ENCODE results near the gene PHYKPL.
A peak's percentile ranks its signal among the peaks of the same experiment; 100 is the strongest.

Gene PHYKPL

GRCh38 chr5:178232124-178232919 lies at the start of gene PHYKPL:
TSS of gene PHYKPL (minus strand) at chr5:178232802. CDS start at chr5:178232550, 252 bp downstream.
- FAIRE-seq (no peak), DNase-seq (ENCODE audit: low spot score) (peak; percentile 85)

- FAIRE-seq = no peak
- DNase-seq (ENCODE audit: low spot score) = no peak
Observed at GRCh38 chr5:178282391-178282790, 49.8 kb upstream of the PHYKPL start.

GRCh38 chr5:178281331-178281730 lies 48.7 kb upstream of the PHYKPL start:
- DNase-seq (ENCODE audit: low spot score) (no peak), FAIRE-seq (no peak)

GRCh38 chr5:178280631-178281030 lies 48.0 kb upstream of the PHYKPL start:
- DNase-seq (ENCODE audit: low spot score) = no peak
- no peak for FAIRE-seq

GRCh38 chr5:178279723-178280438 lies 47.3 kb upstream of the PHYKPL start:
- FAIRE-seq = peak; percentile 23
- peak; percentile 83 for DNase-seq (ENCODE audit: low spot score)

GRCh38 chr5:178279026-178279722 lies 46.6 kb upstream of the PHYKPL start:
- FAIRE-seq = no peak
- DNase-seq (ENCODE audit: low spot score) = no peak

GRCh38 chr5:178278358-178279023 lies 45.9 kb upstream of the PHYKPL start:
- no peak for FAIRE-seq
- DNase-seq (ENCODE audit: low spot score) = no peak

GRCh38 chr5:178277866-178278265 lies 45.3 kb upstream of the PHYKPL start:
- no peak for DNase-seq (ENCODE audit: low spot score)
- FAIRE-seq = no peak

- DNase-seq (ENCODE audit: low spot score) = no peak
- FAIRE-seq = no peak
Observed at GRCh38 chr5:178277346-178277745, 44.7 kb upstream of the PHYKPL start.

- no peak for DNase-seq (ENCODE audit: low spot score)
- FAIRE-seq = no peak
Observed at GRCh38 chr5:178274781-178275537, 42.4 kb upstream of the PHYKPL start.

GRCh38 chr5:178273665-178274541 lies 41.3 kb upstream of the PHYKPL start:
- DNase-seq (ENCODE audit: low spot score) = no peak
- no peak for FAIRE-seq

GRCh38 chr5:178273041-178273440 lies 40.4 kb upstream of the PHYKPL start:
- no peak for DNase-seq (ENCODE audit: low spot score)
- no peak for FAIRE-seq

GRCh38 chr5:178272591-178272990 lies 40.0 kb upstream of the PHYKPL start:
- no peak for FAIRE-seq
- DNase-seq (ENCODE audit: low spot score) = no peak

GRCh38 chr5:178271726-178272479 lies 39.3 kb upstream of the PHYKPL start:
- FAIRE-seq (no peak), DNase-seq (ENCODE audit: low spot score) (no peak)

GRCh38 chr5:178271231-178271630 lies 38.6 kb upstream of the PHYKPL start:
- DNase-seq (ENCODE audit: low spot score) = no peak
- FAIRE-seq = no peak

GRCh38 chr5:178269499-178269898 lies 36.9 kb upstream of the PHYKPL start:
- FAIRE-seq (peak; percentile 89), DNase-seq (ENCODE audit: low spot score) (no peak)

- DNase-seq (ENCODE audit: low spot score) (no peak), FAIRE-seq (no peak)
Observed at GRCh38 chr5:178267876-178268275, 35.3 kb upstream of the PHYKPL start.

- FAIRE-seq = no peak
- no peak for DNase-seq (ENCODE audit: low spot score)
Observed at GRCh38 chr5:178267245-178267644, 34.6 kb upstream of the PHYKPL start.

GRCh38 chr5:178266581-178266980 lies 34.0 kb upstream of the PHYKPL start:
- no peak for DNase-seq (ENCODE audit: low spot score)
- no peak for FAIRE-seq
